GM21786 (cell line): ENCODE data around the gene GADD45G.

Experiments
- ATAC-seq: cut with Tn5 transposase; IDR thresholded peaks from one replicate; pipeline ENCODE4 v1.9.1; 2021; ENCODE audit not compliant: unreplicated experiment

Gene GADD45G

GRCh38 chr9:89628601-89629000 lies 23.8 kb downstream of the GADD45G start:
- ATAC-seq, result no peak

- ATAC-seq, result no peak
Measured at GRCh38 chr9:89629081-89629976, 24.5 kb downstream of the GADD45G start.

GRCh38 chr9:89630508-89630907 lies 25.7 kb downstream of the GADD45G start:
- ATAC-seq, result no peak

- no peak for ATAC-seq
Measured at GRCh38 chr9:89631384-89631783, 26.6 kb downstream of the GADD45G start.

- ATAC-seq, result no peak
Measured at GRCh38 chr9:89632192-89632733, 27.5 kb downstream of the GADD45G start.

GRCh38 chr9:89632736-89633135 lies 27.9 kb downstream of the GADD45G start:
- no peak for ATAC-seq

GRCh38 chr9:89633404-89633803 lies 28.6 kb downstream of the GADD45G start:
- no peak for ATAC-seq

- ATAC-seq, result no peak
Measured at GRCh38 chr9:89633920-89634319, 29.1 kb downstream of the GADD45G start.

- ATAC-seq, result no peak
Measured at GRCh38 chr9:89634995-89635742, 30.4 kb downstream of the GADD45G start.

- no peak for ATAC-seq
Measured at GRCh38 chr9:89635816-89636215, 31.0 kb downstream of the GADD45G start.

- ATAC-seq, result no peak
Measured at GRCh38 chr9:89637787-89638186, 33.0 kb downstream of the GADD45G start.

- no peak for ATAC-seq
Measured at GRCh38 chr9:89638359-89638758, 33.5 kb downstream of the GADD45G start.

- no peak for ATAC-seq
Measured at GRCh38 chr9:89638893-89639292, 34.1 kb downstream of the GADD45G start.

GRCh38 chr9:89639367-89639795 lies 34.6 kb downstream of the GADD45G start:
- ATAC-seq, result no peak

GRCh38 chr9:89639961-89640360 lies 35.1 kb downstream of the GADD45G start:
- ATAC-seq, result no peak

GRCh38 chr9:89640361-89640760 lies 35.5 kb downstream of the GADD45G start:
- ATAC-seq, result no peak

- ATAC-seq, result no peak
Measured at GRCh38 chr9:89640801-89641200, 36.0 kb downstream of the GADD45G start.

- no peak for ATAC-seq
Measured at GRCh38 chr9:89641980-89642379, 37.2 kb downstream of the GADD45G start.

- no peak for ATAC-seq
Measured at GRCh38 chr9:89642789-89643188, 38.0 kb downstream of the GADD45G start.

- ATAC-seq, result no peak
Measured at GRCh38 chr9:89646189-89646939, 41.6 kb downstream of the GADD45G start.
